Activated naive CD8-positive, alpha-beta T cell (primary cell): Measurements from ENCODE around the gene MCF2L2.
"Not testable (repeated sequence)": the region's sequence is repeated elsewhere in the genome, so short reads cannot be mapped to it uniquely, and the experiment has no call there.

Source experiments
- H3K27ac Mint-ChIP-seq: one replicate; pipeline ENCODE4 v1.8.0; 2021; ENCODE audit warnings: mixed read lengths
- H3K27me3 Mint-ChIP-seq: one replicate; pipeline ENCODE4 v1.8.0; 2021; ENCODE audit warnings: mixed read lengths
- H3K36me3 Mint-ChIP-seq: one replicate; pipeline ENCODE4 v1.8.0; 2021; ENCODE audit warnings: mixed read lengths
- H3K4me1 Mint-ChIP-seq: one replicate; pipeline ENCODE4 v1.8.0; 2021; ENCODE audit warnings: low read depth, mixed read lengths
- H3K4me3 Mint-ChIP-seq: one replicate; pipeline ENCODE4 v1.8.0; 2021; ENCODE audit warnings: mild to moderate bottlenecking, mixed read lengths
- H3K9me3 Mint-ChIP-seq: one replicate; pipeline ENCODE4 v1.8.0; 2021; ENCODE audit warnings: low read depth, mixed read lengths

MCF2L2 gene

GRCh38 chr3:183244219-183244618, 184.2 kb downstream of the MCF2L2 start:
- Mint-ChIP-seq H3K4me3 (no peak overlapping the region), H3K27me3 (no peaks in the 10 kb centered on the region), H3K4me1 (no peaks in the 10 kb centered on the region), H3K27ac (no peak overlapping the region), H3K9me3 (peaks cover 7% of the 10 kb centered on the region), H3K36me3 (peaks cover 14% of the 10 kb centered on the region)

- Mint-ChIP-seq H3K9me3 (peaks cover 7% of the 10 kb centered on the region), H3K4me3 (no peak overlapping the region), H3K27ac (no peak overlapping the region), H3K27me3 (no peaks in the 10 kb centered on the region), H3K36me3 (peaks cover 14% of the 10 kb centered on the region), H3K4me1 (no peaks in the 10 kb centered on the region)
These were observed 186.0 kb downstream of the MCF2L2 start for GRCh38 chr3:183242431-183242830.

- no peak overlapping the region for H3K27ac Mint-ChIP-seq
- peaks cover 14% of the 10 kb centered on the region for H3K36me3 Mint-ChIP-seq
- peaks cover 7% of the 10 kb centered on the region for H3K9me3 Mint-ChIP-seq
- H3K4me1 Mint-ChIP-seq, result peaks cover under 1% of the 10 kb centered on the region
- no peak overlapping the region for H3K4me3 Mint-ChIP-seq
- no peaks in the 10 kb centered on the region for H3K27me3 Mint-ChIP-seq
These were observed 189.4 kb downstream of the MCF2L2 start for GRCh38 chr3:183239046-183239445.

- Mint-ChIP-seq H3K9me3 (no peaks in the 10 kb centered on the region), H3K36me3 (no peaks in the 10 kb centered on the region), H3K4me3 (no peak overlapping the region), H3K4me1 (peaks cover 6% of the 10 kb centered on the region), H3K27me3 (no peaks in the 10 kb centered on the region), H3K27ac (no peak overlapping the region)
These were observed 194.5 kb downstream of the MCF2L2 start for GRCh38 chr3:183233966-183234365.

- Mint-ChIP-seq H3K27me3 (no peaks in the 10 kb centered on the region), H3K4me3 (no peak overlapping the region), H3K9me3 (no peaks in the 10 kb centered on the region), H3K4me1 (peaks cover 19% of the 10 kb centered on the region), H3K36me3 (no peaks in the 10 kb centered on the region), H3K27ac (no peak overlapping the region)
These were observed 197.6 kb downstream of the MCF2L2 start for GRCh38 chr3:183230826-183231225.

GRCh38 chr3:183230251-183230650, 198.2 kb downstream of the MCF2L2 start:
- not testable (repeated sequence) for H3K36me3 Mint-ChIP-seq, H3K9me3 Mint-ChIP-seq, H3K4me3 Mint-ChIP-seq, H3K27me3 Mint-ChIP-seq, H3K27ac Mint-ChIP-seq
- H3K4me1 Mint-ChIP-seq, result peaks cover 19% of the 10 kb centered on the region

GRCh38 chr3:183229178-183229577, 199.2 kb downstream of the MCF2L2 start:
- peaks cover 29% of the 10 kb centered on the region for H3K4me1 Mint-ChIP-seq
- no peaks in the 10 kb centered on the region for H3K36me3 Mint-ChIP-seq
- no peak overlapping the region for H3K27ac Mint-ChIP-seq
- H3K9me3 Mint-ChIP-seq, result no peaks in the 10 kb centered on the region
- no peak overlapping the region for H3K4me3 Mint-ChIP-seq
- no peaks in the 10 kb centered on the region for H3K27me3 Mint-ChIP-seq

GRCh38 chr3:183227586-183227985, 200.8 kb downstream of the MCF2L2 start:
- H3K9me3 Mint-ChIP-seq, result no peaks in the 10 kb centered on the region
- H3K4me1 Mint-ChIP-seq, result peaks cover 28% of the 10 kb centered on the region
- no peak overlapping the region for H3K4me3 Mint-ChIP-seq
- no peaks in the 10 kb centered on the region for H3K36me3 Mint-ChIP-seq
- no peaks in the 10 kb centered on the region for H3K27me3 Mint-ChIP-seq
- no peak overlapping the region for H3K27ac Mint-ChIP-seq

GRCh38 chr3:183226333-183226890, 202.0 kb downstream of the MCF2L2 start:
- Mint-ChIP-seq H3K9me3 (no peaks in the 10 kb centered on the region), H3K36me3 (no peaks in the 10 kb centered on the region), H3K27ac (no peak overlapping the region), H3K27me3 (no peaks in the 10 kb centered on the region), H3K4me3 (no peak overlapping the region), H3K4me1 (peaks cover 28% of the 10 kb centered on the region)

- Mint-ChIP-seq H3K27ac (peak overlapping the region; percentile 54), H3K36me3 (no peaks in the 10 kb centered on the region), H3K4me1 (peaks cover 28% of the 10 kb centered on the region), H3K9me3 (no peaks in the 10 kb centered on the region), H3K27me3 (no peaks in the 10 kb centered on the region), H3K4me3 (peak overlapping the region; percentile 66)
These were observed 204.0 kb downstream of the MCF2L2 start for GRCh38 chr3:183224180-183224970.

GRCh38 chr3:183222631-183223235, 205.7 kb downstream of the MCF2L2 start:
- Mint-ChIP-seq H3K36me3 (no peaks in the 10 kb centered on the region), H3K9me3 (no peaks in the 10 kb centered on the region), H3K27me3 (no peaks in the 10 kb centered on the region), H3K4me3 (no peak overlapping the region), H3K27ac (no peak overlapping the region), H3K4me1 (peaks cover 29% of the 10 kb centered on the region)

- H3K4me3 Mint-ChIP-seq, result no peak overlapping the region
- H3K9me3 Mint-ChIP-seq, result no peaks in the 10 kb centered on the region
- peaks cover 2% of the 10 kb centered on the region for H3K36me3 Mint-ChIP-seq
- H3K27me3 Mint-ChIP-seq, result no peaks in the 10 kb centered on the region
- H3K27ac Mint-ChIP-seq, result no peak overlapping the region
- peaks cover 20% of the 10 kb centered on the region for H3K4me1 Mint-ChIP-seq
These were observed 207.6 kb downstream of the MCF2L2 start for GRCh38 chr3:183220828-183221227.

GRCh38 chr3:183218826-183219225, 209.6 kb downstream of the MCF2L2 start:
- H3K27me3 Mint-ChIP-seq, result no peaks in the 10 kb centered on the region
- H3K27ac Mint-ChIP-seq, result no peak overlapping the region
- no peaks in the 10 kb centered on the region for H3K9me3 Mint-ChIP-seq
- H3K4me1 Mint-ChIP-seq, result peaks cover 6% of the 10 kb centered on the region
- peaks cover 7% of the 10 kb centered on the region for H3K36me3 Mint-ChIP-seq
- no peak overlapping the region for H3K4me3 Mint-ChIP-seq

- Mint-ChIP-seq H3K9me3 (no peaks in the 10 kb centered on the region), H3K27ac (no peak overlapping the region), H3K4me3 (no peak overlapping the region), H3K27me3 (no peaks in the 10 kb centered on the region), H3K36me3 (peaks cover 7% of the 10 kb centered on the region), H3K4me1 (peaks cover 6% of the 10 kb centered on the region)
These were observed 210.7 kb downstream of the MCF2L2 start for GRCh38 chr3:183217548-183218332.
